Muscle of back (tissue), 13 donors: Measurements from ENCODE around the gene LSM4. TPM values are rescaled to one million over a fixed set of nuclear protein-coding genes. Genes with fewer than 3 reads are reported as not detected.
"Not testable (repeated sequence)": the region's sequence is repeated elsewhere in the genome, so short reads cannot be mapped to it uniquely, and the experiment has no call there.

ENCODE experiments used
- DNase-seq, 3 donors: peaks; one replicate each; pipeline versions ENCODE4 v3.0.0 to v3.0.0-alpha.2; 2013
- long read RNA-seq, 9 donors: transcript quantifications; one replicate each; lab custom pipeline, GENCODE V29; 2026
- polyA plus RNA-seq, 10 donors: library from polyadenylated mRNA; unstranded; fragments of 120-200 nt; gene quantifications; one replicate each; pipeline ENCODE4 v1.2.1, GENCODE V29; 2013; ENCODE audit not compliant: insufficient read length in 10 of 10

The LSM4 gene
- polyA plus RNA-seq: 100 to 1,000 TPM in 1 of 10 donors, 10 to 100 TPM in 9; 65.1 to 100 (median 78.1) TPM
- long read RNA-seq, donor 1, transcript LSM4-203 (5 exons, 1,908 nt): major isoform, 58 of 62 reads
- long read RNA-seq, donor 1, partial matches to known transcripts: 0 of 62 reads
- long read RNA-seq, donor 1, other reads (novel, unspliced or antisense): 0 of 62 reads
- long read RNA-seq, donor 2, transcript LSM4-203 (5 exons, 1,908 nt): major isoform, 62 of 134 reads
- long read RNA-seq, donor 2, partial matches to known transcripts: 70 of 134 reads
- long read RNA-seq, donor 2, other reads (novel, unspliced or antisense): 0 of 134 reads
- long read RNA-seq, donor 3: 0 reads
- long read RNA-seq, donor 4, transcript LSM4-203 (5 exons, 1,908 nt): major isoform, 56 of 59 reads
- long read RNA-seq, donor 4, partial matches to known transcripts: 0 of 59 reads
- long read RNA-seq, donor 4, other reads (novel, unspliced or antisense): 0 of 59 reads
- long read RNA-seq, donor 5, transcript LSM4-203 (5 exons, 1,908 nt): major isoform, 96 of 203 reads
- long read RNA-seq, donor 5, partial matches to known transcripts: 53 of 203 reads
- long read RNA-seq, donor 5, other reads (novel, unspliced or antisense): 50 of 203 reads
- long read RNA-seq, donor 6, transcript LSM4-203 (5 exons, 1,908 nt): major isoform, 71 of 122 reads
- long read RNA-seq, donor 6, partial matches to known transcripts: 27 of 122 reads
- long read RNA-seq, donor 6, other reads (novel, unspliced or antisense): 22 of 122 reads
- long read RNA-seq, donor 7, transcript LSM4-203 (5 exons, 1,908 nt): major isoform, 51 of 52 reads
- long read RNA-seq, donor 7, partial matches to known transcripts: 0 of 52 reads
- long read RNA-seq, donor 7, other reads (novel, unspliced or antisense): 0 of 52 reads
- long read RNA-seq, donor 8, transcript LSM4-203 (5 exons, 1,908 nt): major isoform, 42 of 75 reads
- long read RNA-seq, donor 8, partial matches to known transcripts: 18 of 75 reads
- long read RNA-seq, donor 8, other reads (novel, unspliced or antisense): 13 of 75 reads
- long read RNA-seq, donor 9, transcript LSM4-203 (5 exons, 1,908 nt): major isoform, 12 of 19 reads
- long read RNA-seq, donor 9, partial matches to known transcripts: 7 of 19 reads
- long read RNA-seq, donor 9, other reads (novel, unspliced or antisense): 0 of 19 reads

DNA sequence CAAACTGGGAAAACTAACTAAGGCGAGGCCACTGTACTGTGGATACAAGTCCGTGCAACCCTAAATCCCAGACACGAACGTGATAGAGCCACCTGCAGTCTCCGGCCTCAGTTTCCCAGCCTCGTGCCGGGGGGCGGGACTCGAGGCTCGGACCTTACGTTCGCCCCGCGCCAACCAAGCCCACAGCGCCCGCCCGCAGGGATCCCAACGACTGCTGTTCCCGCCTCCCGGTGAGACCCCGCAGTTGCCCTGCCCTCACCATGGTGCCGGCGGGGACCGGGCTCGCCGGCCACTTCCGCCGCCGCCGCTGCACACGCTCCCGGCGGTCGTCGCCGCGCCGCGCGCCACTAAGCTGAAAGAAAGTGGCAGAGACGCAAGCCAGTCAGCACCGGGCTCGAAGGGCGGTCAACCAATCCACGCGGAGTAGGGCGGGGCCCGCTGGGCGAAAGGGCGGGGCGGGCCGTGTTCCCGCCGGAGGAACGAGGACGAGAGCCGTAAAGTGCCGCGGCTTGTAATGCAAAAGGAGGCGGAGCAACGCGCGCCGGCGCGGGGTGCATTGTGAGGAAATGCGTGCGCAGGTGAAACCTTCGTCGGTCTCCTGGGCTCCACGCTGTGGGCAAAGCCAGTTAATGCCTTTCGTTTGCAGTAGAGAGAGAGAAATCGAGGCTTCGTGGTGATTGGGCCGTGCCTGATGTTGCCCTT, at the start of gene LSM4:
LSM4 (minus strand) TSS at position 318 of the 702 bp plus-strand sequence; CDS start at position 262, 56 bp downstream.
- DNase-seq: peak; percentile 97 to 99 (median 97)

DNA sequence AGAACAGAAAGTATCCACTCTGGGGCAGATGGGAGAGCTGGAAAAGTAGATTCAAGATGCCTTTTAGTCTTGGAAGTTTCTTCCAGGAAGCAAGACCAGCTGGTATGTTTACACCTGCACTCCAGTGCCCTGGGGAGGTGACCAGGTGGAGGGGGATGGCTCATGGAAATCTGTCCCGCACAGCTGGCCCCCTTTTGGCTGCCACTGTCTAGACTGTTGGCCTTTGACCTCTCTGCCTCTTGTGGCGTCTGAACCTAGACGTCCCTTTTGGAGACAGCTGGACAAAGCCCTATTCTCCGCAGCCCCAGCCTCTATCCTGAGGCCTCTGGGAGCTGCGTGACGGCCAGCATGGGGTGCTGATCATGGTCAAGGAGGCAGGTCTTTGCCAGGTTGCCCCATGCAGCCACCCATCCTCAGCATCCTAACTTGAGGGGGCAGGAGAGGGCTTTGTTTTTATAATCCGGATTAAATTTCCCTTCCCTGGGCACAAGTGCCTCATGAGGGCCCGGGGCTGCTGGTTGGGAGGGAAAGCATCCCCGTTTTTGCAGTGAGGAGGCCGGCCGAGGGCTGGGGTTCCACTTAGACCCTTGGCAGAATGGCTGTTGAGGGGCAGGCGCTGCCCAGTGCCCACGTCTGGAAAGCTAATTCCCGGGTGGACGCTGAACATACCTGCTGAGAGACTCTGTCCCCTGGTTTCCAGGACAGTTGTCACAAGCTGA, 45.8 kb upstream of the LSM4 start:
- DNase-seq: no peak

DNA sequence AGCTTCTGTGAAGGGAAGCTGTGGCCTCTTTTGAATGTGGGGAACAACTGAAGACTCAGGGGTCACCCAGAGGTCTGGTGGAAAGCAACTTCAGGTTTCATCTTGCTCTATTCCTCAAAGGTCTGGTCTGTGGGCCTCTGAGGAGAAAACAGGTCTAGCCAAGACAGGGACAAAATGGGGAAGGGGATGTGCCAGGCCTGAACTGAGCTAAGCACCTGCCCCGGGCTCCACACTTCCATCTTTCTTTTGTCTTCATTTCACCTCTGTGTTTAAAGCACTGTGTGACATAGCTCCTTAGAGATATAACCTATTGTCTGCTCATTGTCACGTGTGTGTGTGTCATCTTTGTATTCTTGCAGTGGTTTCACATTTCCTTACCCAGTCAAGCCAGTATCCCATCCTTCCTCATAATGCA, 43.2 kb upstream of the LSM4 start:
- no peak for DNase-seq

DNA sequence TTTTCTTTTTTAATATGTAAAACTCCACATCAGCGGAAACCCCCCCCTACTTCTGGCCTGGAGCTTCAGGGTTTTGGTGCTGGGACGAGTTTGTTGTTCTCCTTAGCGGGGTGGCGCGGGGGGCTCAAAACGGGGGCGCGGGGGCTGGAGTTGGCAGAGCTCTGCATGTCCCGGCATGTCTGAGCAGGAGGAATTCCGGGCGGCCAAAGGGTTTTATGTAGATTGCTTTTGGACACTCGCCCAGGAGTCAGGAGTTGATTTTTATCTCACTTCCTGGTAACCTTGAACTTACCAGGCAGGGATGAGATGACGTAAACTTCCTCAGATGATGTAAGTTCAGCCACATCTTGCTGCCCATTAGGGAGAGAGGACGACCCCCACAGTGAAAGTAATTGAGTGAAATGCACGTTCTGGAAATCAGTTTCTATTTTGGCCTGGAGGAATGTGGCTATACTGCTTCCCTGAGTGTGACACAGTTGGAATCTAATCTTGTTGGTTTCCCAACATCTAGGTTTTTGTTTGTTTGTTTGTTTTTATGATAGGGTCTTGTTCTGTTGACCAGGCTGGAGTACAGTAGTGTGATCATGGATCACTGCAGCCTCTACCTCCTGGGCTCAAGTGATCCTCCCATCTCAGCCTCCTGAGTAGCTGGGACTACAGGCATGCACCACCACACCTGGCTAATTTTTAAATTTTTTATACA, 42.1 kb upstream of the LSM4 start:
- DNase-seq: peak; percentile 71 to 96 (median 88)

DNA sequence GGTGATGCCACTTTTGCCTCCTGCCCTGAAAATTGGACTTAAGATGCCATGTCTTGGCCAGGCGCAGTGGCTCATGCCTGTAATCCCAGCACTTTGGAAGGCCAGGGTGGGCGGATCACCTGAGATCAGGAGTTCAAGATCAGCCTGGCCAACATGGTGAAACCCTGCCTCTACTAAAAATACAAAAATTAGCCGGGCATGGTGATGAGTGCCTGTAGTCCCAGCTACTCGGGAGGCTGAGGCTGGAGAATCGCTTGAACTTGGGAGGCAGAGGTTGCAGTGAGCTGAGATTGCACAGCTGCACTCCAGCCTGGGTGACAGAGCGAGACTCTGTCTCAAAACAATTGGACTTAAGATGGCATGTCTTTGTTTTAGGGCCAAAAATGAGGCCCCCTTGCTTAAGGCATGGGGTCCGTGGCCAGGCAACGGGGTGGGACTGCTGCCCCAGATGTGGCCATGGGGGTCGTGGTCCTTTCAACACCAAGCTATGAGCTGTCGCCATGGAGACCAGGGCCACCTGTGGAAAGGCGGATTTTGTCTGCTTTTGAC, 41.5 kb upstream of the LSM4 start:
- not testable (repeated sequence) for DNase-seq

DNA sequence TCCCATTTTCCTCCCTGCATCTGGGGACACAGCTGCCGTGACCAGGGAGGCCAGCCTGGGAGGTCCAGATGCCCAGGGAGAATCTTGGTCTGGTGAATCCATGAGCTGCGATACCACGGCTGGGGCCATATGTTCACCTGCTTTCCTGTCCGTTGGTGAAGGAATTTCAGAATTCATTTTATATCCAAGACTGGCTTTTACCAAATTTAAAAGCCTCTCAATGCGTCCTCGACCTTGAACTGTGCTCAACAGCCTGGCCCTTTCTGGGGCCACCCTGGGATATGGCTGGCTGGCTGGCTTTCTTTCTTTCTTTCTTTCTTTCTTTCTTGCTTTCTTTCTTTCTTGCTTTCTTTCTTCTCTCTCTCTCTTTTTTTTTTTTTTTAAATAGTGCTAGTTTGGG, 40.9 kb upstream of the LSM4 start:
- DNase-seq: no peak

DNA sequence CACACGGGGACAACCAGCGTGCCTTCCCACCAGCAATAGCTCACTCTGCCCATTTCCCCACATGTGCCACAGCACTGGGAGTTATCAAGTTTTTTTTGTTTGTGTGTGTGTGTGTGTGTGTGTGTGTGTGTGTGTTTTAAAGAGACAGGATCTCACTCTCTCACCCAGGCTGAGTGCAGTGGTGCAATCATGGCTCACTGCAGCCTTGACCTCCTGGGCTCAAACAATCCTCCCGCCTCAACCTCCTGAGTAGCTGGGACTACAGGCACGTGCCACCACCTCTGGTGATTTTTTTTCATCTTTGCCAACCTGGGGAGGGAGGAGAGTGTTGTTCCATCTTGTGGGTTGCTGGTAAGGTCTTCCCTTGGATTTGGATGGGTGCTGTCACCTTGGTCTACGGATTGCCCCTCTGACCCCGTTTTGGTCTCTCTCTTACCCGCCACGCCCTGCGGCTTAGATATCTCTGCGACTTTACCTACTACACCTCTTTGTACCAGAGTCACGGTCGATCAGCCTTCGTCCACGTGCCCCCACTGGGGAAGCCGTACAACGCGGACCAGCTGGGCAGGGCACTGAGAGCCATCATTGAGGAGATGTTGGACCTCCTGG, 40.2 kb upstream of the LSM4 start:
- no peak for DNase-seq

DNA sequence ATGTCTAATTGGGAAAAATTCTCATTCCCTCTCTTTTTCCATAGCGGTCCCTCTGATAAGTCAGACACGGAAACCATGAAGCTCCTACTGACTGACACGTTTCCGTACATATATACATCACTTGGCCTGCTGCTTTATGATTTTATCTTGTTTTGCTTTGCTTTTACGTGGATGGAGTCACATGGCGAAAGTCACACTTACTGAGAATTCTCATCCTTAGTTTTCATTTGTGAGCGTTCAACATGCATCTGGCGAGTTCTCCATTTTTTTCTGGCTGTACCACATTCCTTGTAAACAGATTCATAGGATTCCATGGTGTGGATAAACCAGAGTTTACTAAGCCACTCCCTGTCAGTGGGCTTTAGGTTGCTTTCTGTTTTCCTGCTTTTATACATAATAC, 38.8 kb upstream of the LSM4 start:
- DNase-seq: no peak

DNA sequence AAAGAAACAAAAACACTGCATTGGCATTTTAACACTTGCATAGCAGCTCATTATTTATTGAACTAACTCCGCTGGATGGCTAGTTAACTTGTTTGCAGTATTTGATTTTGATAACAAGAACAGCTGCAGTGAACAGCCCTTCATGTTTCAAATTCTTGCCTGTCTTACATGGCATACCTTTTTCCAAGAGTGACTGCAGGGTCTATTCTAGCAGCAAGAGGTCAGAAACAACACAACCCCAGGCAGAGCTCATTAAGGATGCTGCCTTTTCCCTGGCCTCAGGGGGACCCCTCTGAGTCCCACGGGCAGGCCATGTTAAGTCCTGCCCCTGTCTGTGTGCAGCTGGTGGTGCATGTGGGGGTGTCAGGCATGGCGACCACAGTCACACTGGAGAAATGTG, 34.2 kb upstream of the LSM4 start:
- DNase-seq: no peak

DNA sequence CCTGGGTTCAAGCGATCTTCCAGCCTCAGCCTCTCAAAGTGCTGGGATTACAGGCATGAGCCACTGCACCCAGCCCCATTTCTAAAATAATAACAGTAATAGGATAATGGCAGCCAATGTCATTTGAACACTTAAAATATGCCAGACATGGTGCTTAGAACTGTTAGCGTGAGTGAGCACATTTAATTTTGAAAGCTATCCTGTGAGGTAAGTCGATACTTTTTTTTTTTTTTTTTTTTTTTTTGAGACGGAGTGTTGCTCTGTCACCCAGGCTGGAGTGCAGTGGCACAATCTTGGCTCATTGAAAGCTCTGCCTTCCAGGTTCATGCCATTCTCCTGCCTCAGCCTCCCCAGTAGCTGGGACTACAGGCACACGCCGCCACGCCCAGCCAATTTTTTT, 31.9 kb upstream of the LSM4 start:
- not testable (repeated sequence) for DNase-seq

DNA sequence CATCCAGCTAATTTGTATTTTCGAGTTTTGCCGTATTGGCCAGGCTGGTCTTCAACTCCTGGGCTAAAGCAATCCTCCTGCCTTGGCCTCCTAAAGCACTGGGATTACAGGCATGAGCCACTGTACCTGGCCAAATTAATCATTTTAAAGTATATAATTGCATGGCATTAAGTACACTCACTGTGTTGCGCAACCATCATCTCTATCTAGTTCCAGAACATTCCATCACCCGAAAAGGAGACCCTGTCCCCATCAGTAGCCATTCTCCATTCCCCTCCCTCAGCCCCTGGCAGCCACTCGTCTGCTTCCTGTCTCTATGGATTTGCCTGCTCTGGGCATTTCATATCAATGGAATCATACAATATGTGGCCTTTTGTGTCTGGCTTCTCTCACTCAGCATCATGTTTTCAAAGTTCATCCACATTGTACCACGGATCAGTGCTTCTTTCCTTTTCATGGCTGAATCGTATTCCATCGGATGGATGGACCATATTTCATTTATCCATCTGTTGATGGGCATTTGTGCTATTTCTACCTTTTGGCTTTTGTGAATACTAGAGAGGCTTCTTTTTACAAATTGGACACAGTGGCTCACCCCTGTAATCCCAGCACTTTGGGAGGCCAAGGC, 30.6 kb upstream of the LSM4 start:
- DNase-seq: no peak

DNA sequence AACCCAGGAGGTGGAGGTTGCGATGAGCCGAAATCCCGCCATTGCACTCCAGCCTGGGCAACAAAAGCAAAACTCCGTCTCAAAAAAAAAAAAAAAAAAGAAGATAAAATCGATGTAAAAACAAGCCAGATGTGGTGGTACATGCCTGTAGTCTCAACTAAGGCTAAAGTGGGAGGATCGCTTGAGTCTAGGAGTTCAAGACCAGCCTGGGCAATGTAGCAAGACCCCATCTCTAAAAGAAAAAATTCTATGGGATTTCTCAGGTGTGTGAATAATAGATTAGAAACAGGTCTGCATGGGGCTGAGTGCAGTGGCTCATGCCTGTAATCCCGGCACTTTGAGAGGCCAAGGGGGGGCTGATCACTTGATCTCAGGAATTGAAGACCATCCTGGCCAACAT, 28.7 kb upstream of the LSM4 start:
- DNase-seq: no peak

DNA sequence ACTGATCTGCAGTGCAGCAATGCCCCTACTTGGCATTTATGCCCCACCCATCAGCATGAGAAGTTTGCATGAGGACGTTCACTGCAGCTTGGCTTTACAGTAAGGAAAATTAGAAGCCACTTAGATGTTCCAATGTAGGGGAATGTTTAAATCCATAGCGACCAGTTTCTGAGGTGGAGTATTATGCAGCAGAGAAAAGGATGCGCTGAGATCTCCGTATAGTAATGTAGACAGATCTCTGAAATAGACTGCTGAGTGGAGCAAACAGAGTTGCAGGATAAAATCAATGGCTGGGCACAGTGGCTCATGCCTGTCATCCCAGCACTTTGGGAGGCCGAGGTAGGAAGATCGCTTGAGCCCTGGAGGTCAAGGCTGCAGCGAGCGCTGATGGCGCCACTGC, 27.6 kb upstream of the LSM4 start:
- no peak for DNase-seq

DNA sequence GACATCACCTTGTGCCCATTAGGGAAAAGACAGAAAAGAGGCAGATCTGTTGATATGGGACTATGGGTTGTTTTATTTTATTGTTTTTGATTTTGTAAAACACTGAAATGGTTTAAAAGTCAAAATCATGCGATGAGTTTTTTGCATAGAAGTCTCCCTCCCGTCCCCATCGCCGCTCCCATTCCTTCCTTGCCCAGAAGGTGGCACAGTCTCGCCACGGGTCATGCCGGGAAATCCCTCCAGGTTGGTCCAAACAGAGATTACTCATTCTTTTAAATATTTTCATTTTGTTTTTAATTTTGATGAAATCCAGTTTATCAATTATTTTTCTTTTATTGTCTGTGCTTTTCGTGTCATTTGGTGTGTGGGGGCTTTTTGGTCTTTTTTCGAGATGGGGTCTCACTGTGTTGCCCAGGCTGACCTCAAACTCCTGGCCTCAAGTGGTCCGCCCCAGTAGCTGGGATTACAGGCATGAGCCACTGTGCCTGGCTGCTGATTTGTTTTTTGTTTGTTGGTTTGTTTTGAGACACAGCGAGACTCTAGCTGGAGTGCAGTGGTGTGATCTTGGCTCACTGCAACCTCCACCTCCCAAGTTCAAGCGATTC, 26.8 kb upstream of the LSM4 start:
- peak in 1 of 3 donors; percentile 47 for DNase-seq

DNA sequence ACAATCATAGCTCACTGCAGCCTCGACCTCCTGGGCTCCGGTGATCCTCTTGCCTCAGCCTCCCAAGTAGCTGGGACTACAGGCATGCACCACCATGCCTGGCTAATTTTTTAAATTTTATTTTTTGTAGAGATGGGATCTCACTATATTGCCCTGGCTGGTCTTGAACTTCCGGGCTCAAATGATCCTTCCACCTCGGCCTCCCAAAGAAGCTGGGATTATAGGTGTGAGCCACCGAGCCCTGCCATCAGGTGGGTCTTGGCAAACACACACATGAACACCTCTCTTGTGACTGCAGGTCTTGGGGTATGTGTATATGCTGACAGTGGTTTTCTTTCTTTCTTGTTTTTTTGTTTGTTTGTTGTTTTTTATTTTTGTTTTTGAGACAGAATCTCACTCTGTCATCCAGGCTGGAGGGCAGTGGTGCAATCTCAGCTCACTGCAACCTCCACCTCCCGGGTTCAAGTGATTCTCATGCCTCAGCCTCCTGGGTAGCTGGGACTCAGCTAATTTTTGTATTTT, 26.0 kb upstream of the LSM4 start:
- not testable (repeated sequence) for DNase-seq

DNA sequence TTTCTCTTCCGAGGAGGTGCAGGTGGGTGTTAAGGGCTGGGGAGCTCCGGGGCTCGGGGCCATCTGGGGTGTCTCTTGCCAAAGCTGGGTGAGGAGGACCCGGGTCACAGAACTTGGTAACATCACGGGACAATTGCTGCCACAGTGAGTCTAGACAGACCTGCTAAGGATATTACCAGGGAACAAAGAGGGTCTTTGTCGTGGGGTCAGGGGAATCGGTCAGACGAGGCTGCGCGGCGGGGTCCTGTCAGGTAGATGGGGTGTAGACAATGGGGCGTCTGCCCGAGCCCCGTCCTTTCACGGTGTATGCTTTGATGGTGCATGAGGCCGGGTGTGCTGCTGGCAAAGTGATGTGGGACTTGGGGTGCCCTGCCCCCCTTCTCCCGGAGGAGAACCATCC, 25.3 kb upstream of the LSM4 start:
- DNase-seq: no peak

DNA sequence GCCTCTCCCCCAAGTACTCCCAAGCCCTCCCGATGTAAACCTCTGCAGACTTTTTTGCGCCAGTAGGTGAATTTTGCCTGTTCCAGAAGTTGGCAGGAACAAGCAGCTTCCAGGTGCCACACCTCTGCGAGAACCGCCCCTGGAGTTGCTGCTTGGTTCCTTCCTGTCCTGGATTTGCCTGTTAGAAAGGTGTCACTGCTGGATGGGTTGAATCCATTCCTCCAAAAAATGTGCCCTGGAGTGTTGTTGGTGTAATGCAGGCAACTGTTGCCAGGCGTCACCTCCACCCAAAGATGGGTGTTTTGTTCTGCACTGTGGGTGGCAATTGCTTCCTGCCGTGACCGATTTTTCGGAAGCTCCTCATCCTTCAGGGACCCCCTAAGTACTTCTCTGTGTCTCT, 23.2 kb upstream of the LSM4 start:
- no peak for DNase-seq

DNA sequence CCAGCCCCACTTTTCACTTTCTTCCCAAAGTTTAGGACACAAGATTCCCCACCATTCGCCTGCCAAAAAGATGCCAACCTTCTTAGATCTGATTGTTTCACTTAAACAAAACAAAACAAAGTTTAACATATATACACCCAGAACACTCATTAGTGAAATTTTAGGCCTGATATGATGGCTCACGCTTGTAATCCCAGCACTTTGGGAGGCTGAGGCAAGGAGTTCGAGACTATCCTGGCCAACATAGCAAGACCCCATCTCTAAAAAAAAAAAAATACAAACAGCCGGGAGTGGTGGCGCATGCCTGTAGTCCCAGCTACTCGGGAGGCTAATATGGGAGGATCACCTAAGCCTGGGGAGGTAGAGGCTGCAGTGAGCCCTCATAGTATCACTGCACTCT, 22.4 kb upstream of the LSM4 start:
- no peak for DNase-seq
